Ascending aorta (tissue), 2 donors: Measurements from ENCODE around the gene ARHGAP8. TPM values are rescaled to one million over a fixed set of nuclear protein-coding genes. Genes with fewer than 3 reads are reported as not detected.

Experiments
- DNase-seq, 2 donors: peaks; one replicate each; pipeline ENCODE4 v3.0.0-alpha.2; 2019; ENCODE audit warnings: low spot score in 2 of 2
- H3K27ac ChIP-seq, 2 donors: fragments of 200-600 bp; sonication (generic); one replicate each; pipeline ENCODE4 v1.5.1; 2016 to 2017; ENCODE audit warnings: mild to moderate bottlenecking in 1 of 2
- H3K27me3 ChIP-seq: fragments of 200-600 bp; sonication (generic); one replicate; pipeline ENCODE4 v1.5.1; 2017
- H3K36me3 ChIP-seq, 2 donors: fragments of 200-600 bp; sonication (generic); one replicate each; pipeline ENCODE4 v1.5.1; 2016
- H3K4me1 ChIP-seq, 2 donors: fragments of 200-600 bp; sonication (generic); one replicate each; pipeline ENCODE4 v1.5.1; 2016 to 2017; ENCODE audit warnings: mild to moderate bottlenecking in 1 of 2
- H3K4me3 ChIP-seq, 2 donors: fragments of 200-600 bp; sonication (generic); one replicate each; pipeline ENCODE4 v1.5.1; 2016 to 2017; ENCODE audit warnings: mild to moderate bottlenecking in 1 of 2
- H3K9me3 ChIP-seq, 2 donors: fragments of 200-600 bp; sonication (generic); one replicate each; pipeline ENCODE4 v1.5.1; 2016
- intact Hi-C: fragments of 100-400 bp; cut with DNase I; formaldehyde crosslinking; loops from one replicate; pipeline ENCODE4 v1.15.1; 2023
- total RNA-seq: library from RNA; depleted of rRNA; stranded (reverse); fragments of >200 nt; gene quantifications from one replicate; pipeline ENCODE4 v1.1.0, GENCODE V29; 2016
- TF ChIP-seq, protein P1 (sequence below), 3 experiments: fragments of 200-600 bp in 2 of 3; fragments of 450-650 bp in 1 of 3; sonication (generic) in 2 of 3; IDR thresholded peaks; one replicate each; pipeline ENCODE4 v1.5.1; 2016 to 2019; ENCODE audit warnings: antibody characterized with exemption in 3 of 3, mild to moderate bottlenecking in 1 of 3, moderate library complexity in 1 of 3

The ARHGAP8 gene
- total RNA-seq, 1 donor from 2014 or later: not detected

DNA sequence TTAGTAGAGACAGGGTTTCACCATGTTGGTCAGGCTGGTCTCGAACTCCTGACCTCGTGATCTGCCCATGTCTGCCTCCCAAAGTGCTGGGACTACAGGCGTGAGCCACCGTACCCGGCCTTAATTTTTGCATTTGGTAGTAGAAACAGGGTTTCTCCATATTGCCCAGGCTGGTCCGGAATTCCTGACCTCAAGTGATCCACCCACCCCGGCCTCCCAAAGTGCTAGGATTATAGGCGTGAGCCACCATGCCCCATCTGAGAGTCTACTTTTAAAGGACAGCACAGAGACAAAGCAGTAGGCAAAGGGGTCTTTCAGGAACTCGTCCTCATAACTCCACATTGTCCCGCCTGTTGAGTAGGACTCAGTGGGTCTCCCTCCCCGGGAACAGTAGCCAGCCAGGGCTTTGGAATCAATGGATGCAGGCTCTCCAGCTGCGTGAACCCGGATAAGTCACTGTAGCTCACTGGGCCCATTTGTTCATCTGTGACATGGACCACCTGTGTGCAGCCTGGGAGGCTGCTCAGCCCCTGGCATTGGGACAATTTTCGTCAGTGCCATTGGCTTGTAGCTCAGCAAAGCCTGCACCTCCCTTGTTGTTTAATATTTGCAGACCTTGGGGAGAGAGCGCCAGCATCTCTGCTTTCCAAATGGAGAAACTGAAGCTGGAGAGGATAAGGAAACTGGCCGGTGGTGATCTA lies 86.1 kb downstream of the ARHGAP8 start:
- H3K27me3 ChIP-seq: no peaks in the 10 kb centered on the region
- H3K4me1 ChIP-seq: no peaks in the 10 kb centered on the region
- no peak for DNase-seq
- no peak overlapping the region for H3K4me3 ChIP-seq
- H3K36me3 ChIP-seq: no peaks in the 10 kb centered on the region
- no peak overlapping the region for H3K27ac ChIP-seq
- intact Hi-C loops: no loop called here
- TF ChIP-seq, protein P1, sequence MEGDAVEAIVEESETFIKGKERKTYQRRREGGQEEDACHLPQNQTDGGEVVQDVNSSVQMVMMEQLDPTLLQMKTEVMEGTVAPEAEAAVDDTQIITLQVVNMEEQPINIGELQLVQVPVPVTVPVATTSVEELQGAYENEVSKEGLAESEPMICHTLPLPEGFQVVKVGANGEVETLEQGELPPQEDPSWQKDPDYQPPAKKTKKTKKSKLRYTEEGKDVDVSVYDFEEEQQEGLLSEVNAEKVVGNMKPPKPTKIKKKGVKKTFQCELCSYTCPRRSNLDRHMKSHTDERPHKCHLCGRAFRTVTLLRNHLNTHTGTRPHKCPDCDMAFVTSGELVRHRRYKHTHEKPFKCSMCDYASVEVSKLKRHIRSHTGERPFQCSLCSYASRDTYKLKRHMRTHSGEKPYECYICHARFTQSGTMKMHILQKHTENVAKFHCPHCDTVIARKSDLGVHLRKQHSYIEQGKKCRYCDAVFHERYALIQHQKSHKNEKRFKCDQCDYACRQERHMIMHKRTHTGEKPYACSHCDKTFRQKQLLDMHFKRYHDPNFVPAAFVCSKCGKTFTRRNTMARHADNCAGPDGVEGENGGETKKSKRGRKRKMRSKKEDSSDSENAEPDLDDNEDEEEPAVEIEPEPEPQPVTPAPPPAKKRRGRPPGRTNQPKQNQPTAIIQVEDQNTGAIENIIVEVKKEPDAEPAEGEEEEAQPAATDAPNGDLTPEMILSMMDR (IDR thresholded peaks at IDR 0.05): no peak
- peaks cover 6 to 10% of the 10 kb centered on the region in 2 donors for H3K9me3 ChIP-seq

GRCh38 chr22:44839061-44839460 lies 86.7 kb downstream of the ARHGAP8 start:
- no peak overlapping the region for H3K4me3 ChIP-seq
- no peaks in the 10 kb centered on the region for H3K4me1 ChIP-seq
- no peaks in the 10 kb centered on the region for H3K27me3 ChIP-seq
- TF ChIP-seq, protein P1 (IDR thresholded peaks at IDR 0.05): no peak
- no peak for DNase-seq
- peaks cover 6 to 8% of the 10 kb centered on the region in 2 donors for H3K9me3 ChIP-seq
- no peak overlapping the region for H3K27ac ChIP-seq
- no peaks in the 10 kb centered on the region for H3K36me3 ChIP-seq
- intact Hi-C loops: no loop called here

DNA sequence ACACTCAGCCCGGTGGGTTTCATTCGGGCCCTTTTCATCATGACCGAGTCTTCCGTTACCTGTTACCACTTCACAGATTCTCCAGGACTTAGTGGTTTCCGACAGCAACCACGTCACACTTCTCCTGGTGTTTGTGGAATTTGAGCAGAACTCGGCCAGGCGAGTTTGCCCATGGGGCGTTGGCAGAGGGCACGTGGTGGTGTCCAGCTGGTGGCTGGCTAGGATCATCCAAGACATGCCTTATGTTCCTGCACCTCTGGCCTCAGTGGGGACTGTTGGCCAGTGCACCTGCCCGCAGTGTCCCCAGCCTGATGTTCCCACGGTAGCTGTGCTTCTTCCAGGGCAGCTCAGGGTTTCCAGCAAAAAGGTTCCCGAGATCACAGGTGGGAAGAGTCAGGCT lies 87.3 kb downstream of the ARHGAP8 start:
- Histone ChIP-seq H3K27ac (no peak overlapping the region), H3K9me3 (peaks cover 6 to 8% of the 10 kb centered on the region in 2 donors), H3K27me3 (no peaks in the 10 kb centered on the region), H3K4me1 (no peaks in the 10 kb centered on the region), H3K36me3 (no peaks in the 10 kb centered on the region), H3K4me3 (no peak overlapping the region)
- no peak for DNase-seq
- intact Hi-C loops: no loop called here
- TF ChIP-seq, protein P1 (IDR thresholded peaks at IDR 0.05): no peak

GRCh38 chr22:44840611-44841322 lies 88.4 kb downstream of the ARHGAP8 start:
- H3K9me3 ChIP-seq: peaks cover 0 to 8% of the 10 kb centered on the region in 2 donors
- no peaks in the 10 kb centered on the region for H3K27me3 ChIP-seq
- intact Hi-C loops: no loop called here
- TF ChIP-seq, protein P1 (IDR thresholded peaks at IDR 0.05): no peak
- H3K4me3 ChIP-seq: no peak overlapping the region
- no peaks in the 10 kb centered on the region for H3K4me1 ChIP-seq
- no peak for DNase-seq
- no peaks in the 10 kb centered on the region for H3K36me3 ChIP-seq
- H3K27ac ChIP-seq: no peak overlapping the region

GRCh38 chr22:44842417-44842816 lies 90.0 kb downstream of the ARHGAP8 start:
- no peaks in the 10 kb centered on the region for H3K36me3 ChIP-seq
- H3K27ac ChIP-seq: no peak overlapping the region
- no peaks in the 10 kb centered on the region for H3K27me3 ChIP-seq
- intact Hi-C loops: no loop called here
- peaks cover 0 to 8% of the 10 kb centered on the region in 2 donors for H3K9me3 ChIP-seq
- TF ChIP-seq, protein P1 (IDR thresholded peaks at IDR 0.05): no peak
- H3K4me3 ChIP-seq: no peak overlapping the region
- DNase-seq: no peak
- no peaks in the 10 kb centered on the region for H3K4me1 ChIP-seq
